ENCODE results near the gene TPRN.

DNA sequence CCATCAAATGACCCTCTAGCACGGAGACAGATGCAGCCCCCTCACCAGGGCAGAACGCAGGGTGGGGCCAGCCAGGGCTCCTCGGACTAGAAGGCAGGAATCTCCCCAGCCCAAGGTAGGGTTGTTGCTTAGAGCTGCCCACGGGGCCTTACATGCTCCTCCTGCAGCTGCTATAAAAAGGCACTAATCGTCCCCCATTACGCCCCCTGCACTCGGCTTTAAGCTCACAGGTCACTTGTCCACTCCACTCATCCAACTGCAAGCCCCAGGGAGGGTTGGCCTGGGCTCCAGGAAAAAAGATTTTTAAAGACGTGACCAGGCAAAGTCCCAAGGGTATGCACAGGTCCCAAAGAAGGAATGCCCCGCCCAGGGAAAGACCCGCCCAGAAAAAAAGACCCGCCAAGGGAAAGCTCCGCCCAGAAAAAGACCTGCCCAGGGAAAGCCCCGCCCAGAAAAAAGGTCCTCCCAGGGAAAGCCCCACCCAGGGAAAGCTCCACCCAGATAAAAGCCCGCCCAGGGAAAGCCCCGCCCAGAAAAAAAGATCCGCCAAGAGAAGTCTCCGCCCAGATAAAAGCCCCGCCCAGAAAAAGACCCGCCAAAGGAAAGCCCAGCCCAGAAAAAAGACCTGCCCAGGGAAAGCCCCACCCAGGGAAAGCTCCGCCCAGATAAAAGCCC, 50.5 kb downstream of the TPRN start:
- TF ChIP-seq, protein P1, sequence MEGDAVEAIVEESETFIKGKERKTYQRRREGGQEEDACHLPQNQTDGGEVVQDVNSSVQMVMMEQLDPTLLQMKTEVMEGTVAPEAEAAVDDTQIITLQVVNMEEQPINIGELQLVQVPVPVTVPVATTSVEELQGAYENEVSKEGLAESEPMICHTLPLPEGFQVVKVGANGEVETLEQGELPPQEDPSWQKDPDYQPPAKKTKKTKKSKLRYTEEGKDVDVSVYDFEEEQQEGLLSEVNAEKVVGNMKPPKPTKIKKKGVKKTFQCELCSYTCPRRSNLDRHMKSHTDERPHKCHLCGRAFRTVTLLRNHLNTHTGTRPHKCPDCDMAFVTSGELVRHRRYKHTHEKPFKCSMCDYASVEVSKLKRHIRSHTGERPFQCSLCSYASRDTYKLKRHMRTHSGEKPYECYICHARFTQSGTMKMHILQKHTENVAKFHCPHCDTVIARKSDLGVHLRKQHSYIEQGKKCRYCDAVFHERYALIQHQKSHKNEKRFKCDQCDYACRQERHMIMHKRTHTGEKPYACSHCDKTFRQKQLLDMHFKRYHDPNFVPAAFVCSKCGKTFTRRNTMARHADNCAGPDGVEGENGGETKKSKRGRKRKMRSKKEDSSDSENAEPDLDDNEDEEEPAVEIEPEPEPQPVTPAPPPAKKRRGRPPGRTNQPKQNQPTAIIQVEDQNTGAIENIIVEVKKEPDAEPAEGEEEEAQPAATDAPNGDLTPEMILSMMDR (IDR thresholded peaks at IDR 0.05; ENCODE audit: low read depth, low read length), result no peak
- no peak for TF ChIP-seq POLR2A (IDR thresholded peaks at IDR 0.05; ENCODE audit: extremely low read depth, insufficient read length)
